GM18517 (cell line): ENCODE measurements around the gene OBSCN.

Source experiments
- ATAC-seq: cut with Tn5 transposase; IDR thresholded peaks from one replicate; pipeline ENCODE4 v1.9.1; 2021; ENCODE audit warnings: mild to moderate bottlenecking, moderate library complexity; ENCODE audit not compliant: unreplicated experiment

OBSCN gene

DNA sequence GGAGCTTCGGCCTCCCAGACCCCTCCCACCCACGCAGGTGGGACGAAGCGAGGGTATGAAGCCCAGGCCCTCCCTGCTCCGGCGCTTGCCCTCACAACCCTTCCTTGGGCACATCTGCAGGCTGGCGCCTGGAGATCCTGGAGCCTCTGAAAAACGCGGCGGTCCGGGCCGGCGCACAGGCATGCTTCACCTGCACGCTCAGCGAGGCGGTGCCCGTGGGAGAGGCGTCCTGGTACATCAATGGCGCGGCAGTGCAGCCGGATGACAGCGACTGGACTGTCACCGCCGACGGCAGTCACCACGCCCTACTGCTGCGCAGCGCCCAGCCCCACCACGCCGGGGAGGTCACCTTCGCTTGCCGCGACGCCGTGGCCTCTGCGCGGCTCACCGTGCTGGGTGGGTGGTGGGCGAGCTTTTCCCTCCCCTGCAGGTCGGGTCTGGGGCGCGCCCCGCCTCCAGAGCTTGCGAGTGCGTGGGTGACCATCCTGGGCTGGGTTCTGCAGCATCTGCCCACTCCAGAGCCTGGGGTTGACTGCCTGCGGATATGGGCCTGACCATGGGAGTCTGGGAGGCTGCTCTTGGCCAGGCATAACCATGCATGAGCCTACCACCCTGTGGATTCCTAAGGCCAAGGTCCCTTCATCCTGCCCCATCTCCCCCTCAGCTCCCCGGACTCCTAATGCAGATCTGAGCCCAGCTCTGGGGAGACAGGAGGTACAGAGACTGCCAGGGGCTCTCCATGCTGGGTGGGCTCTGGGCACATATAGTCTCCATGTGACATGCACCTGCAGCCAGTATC, 108.9 kb downstream of the OBSCN start:
- no peak for ATAC-seq

DNA sequence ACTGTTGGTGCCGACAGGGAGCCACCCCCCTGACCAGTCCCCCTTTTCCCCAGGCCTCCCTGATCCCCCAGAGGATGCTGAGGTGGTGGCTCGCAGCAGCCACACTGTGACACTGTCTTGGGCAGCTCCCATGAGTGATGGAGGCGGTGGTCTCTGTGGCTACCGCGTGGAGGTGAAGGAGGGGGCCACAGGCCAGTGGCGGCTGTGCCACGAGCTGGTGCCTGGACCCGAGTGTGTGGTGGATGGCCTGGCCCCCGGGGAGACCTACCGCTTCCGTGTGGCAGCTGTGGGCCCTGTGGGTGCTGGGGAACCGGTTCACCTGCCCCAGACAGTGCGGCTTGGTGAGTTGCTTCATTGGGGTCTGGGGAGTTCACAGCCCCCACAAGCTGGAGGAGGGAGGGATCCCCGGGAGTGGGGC, 109.6 kb downstream of the OBSCN start:
- ATAC-seq = no peak

DNA sequence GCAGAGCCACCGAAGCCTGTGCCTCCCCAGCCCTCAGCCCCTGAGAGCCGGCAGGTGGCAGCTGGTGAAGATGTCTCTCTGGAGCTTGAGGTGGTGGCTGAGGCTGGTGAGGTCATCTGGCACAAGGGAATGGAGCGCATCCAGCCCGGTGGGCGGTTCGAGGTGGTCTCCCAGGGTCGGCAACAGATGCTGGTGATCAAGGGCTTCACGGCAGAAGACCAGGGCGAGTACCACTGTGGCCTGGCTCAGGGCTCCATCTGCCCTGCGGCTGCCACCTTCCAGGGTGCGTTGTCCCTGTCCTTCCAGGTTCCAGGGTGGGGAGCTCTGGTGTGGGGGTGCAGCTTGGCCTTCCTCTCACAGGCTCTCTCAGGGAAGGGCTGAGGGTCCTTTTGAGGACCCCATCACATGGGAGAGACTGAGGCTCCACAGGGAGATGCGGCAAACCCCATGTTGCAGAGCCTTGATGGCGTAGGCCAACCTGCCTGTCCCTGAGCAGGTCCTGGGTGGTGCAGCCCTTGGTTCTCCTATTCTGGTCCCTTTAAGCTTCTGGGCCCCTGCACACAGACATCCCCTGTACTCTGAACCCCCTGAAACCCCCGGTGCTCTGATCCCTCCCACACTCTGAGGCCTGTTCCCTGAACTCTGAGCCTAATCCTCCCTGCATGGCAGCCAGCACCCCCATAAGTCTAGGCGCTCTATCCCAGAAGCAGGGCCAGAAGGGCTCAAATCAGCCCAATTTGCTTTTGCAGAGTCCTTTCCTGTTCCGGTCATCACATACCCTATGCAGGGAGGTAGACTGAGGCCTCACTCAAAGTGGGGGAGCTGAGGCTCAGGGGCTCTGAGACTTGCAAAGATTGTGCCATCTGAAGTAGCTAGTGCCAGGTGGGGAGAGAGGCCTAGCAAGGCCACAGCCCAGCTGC, 110.3 kb downstream of the OBSCN start:
- ATAC-seq = no peak

DNA sequence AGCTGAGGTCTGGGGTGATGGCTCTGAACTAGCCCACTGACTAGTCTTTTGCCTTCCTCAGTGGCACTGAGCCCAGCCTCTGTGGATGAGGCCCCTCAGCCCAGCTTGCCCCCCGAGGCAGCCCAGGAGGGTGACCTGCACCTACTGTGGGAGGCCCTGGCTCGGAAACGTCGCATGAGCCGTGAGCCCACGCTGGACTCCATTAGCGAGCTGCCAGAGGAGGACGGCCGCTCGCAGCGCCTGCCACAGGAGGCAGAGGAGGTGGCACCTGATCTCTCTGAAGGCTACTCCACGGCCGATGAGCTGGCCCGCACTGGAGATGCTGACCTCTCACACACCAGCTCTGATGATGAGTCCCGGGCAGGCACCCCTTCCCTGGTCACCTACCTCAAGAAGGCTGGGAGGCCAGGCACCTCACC, 111.0 kb downstream of the OBSCN start:
- ATAC-seq = no peak

DNA sequence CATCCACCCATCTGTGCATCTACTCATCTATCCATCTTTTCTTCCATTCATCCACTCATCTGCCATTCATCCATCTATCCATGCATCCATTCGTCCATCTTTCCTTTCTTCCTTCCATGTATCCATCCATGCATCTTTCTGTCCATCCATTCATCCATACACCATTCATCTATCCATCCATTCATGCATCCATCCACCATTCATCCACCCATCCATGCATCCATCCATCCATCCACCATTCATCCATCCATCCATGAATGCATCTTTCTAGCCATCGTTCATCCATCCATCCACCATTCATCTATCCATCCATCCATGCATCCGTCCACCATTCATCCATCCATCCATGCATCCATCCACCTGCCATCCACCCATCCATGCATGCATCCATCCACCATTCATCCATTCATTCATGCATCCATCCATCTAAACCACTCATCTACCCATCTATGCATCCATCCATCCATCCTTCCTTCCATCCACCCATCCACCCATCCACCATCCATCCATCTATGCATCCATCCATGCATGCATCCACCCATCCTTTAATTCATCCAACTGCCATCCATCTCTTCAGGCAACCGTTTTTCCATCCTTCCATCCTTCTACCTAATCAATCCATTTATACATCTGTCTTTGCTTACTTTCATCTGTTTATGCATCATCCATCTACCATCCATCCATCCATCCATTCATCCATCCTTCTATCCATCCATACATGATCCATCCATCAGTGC, 111.7 kb downstream of the OBSCN start:
- no peak for ATAC-seq

DNA sequence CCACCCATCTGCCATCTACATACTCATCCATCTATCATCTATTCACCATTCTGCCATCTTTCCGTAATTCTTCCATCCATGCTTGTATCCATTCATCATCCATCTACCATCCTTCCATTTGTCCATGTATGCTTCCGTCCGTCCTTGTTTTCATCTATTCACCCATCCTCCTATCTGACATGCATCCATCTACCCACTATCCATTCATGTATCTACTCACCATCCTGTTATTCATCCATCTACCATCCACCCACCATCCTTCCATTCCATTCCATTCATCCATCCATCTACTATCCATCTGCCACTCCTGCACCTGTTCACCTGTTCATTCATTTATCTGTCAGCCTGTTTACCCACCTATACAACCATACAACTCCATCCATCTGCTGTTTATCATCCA, 112.5 kb downstream of the OBSCN start:
- no peak for ATAC-seq

DNA sequence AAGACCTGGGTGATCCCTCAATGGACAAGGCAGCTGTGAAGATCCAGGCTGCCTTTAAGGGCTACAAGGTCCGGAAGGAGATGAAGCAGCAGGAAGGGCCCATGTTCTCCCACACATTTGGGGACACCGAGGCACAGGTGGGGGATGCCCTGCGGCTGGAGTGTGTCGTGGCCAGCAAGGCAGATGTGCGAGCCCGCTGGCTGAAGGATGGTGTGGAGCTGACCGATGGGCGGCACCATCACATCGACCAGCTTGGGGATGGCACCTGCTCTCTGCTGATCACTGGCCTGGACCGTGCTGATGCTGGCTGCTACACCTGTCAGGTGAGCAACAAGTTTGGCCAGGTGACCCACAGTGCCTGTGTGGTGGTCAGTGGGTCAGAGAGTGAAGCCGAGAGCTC, 113.6 kb downstream of the OBSCN start:
- ATAC-seq = no peak

DNA sequence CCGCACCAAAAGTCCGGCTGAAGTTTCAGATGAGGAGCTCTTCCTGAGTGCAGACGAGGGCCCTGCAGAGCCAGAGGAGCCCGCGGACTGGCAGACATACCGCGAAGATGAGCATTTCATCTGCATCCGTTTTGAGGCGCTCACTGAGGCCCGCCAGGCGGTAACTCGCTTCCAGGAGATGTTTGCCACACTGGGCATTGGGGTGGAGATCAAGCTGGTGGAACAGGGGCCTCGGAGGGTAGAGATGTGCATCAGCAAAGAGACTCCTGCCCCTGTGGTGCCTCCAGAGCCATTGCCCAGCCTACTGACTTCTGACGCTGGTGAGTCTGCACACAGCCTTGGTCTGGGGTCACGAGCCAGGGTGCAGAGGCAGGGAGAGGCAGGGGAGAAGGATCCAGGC, 114.1 kb downstream of the OBSCN start:
- ATAC-seq = no peak

DNA sequence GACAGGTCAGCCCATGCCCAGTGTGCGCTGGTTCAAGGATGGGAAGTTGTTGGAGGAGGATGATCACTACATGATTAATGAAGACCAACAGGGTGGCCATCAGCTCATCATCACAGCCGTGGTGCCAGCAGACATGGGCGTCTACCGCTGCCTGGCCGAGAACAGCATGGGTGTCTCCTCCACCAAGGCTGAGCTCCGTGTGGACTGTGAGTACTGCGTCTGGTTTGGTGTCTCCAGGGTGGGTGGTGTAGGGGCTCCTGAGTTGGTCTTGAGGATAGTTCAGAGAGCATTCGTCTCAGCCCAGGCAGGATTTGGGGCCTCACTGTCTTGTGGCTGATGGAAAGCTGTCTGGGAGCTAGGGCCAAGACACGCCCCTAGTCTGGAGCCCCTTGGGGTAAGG, 115.6 kb downstream of the OBSCN start:
- no peak for ATAC-seq

DNA sequence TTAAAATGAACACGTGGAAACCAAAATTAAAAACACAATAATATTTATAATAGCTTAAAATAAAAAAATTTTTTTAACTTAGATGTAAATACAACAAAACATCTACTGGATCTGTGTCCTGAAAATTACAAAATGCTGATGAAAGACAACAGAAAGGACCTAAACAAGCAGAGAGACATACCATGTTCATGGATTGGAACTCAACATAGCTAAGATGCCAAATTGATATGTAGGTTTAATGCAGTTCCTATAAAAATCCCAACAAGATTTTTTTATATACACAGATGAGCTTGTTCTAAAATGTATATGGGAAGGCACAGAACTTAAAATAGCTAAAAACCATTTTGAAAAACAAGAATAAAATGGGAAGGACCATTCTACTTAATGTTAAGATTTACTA, 117.4 kb downstream of the OBSCN start:
- no peak for ATAC-seq

DNA sequence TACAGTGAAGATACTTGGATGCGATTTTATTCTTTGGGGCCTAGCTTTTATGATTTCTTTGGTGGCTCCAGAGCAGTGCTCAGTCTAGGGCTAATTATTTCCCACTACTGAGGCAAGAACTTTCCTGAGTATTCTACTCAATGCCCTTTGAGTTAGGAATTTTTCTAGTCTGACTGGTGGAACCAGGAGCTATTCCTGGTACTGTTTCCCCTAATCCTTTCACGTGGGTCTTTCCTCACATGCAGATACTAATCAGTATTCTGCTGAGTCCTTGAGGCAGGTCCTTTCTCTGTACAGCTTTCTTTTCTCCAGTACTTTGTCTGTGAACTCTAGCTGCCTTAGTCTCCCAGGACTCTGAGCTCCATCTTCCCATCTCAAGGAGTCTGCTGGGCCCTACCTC, 122.0 kb downstream of the OBSCN start:
- no peak for ATAC-seq

DNA sequence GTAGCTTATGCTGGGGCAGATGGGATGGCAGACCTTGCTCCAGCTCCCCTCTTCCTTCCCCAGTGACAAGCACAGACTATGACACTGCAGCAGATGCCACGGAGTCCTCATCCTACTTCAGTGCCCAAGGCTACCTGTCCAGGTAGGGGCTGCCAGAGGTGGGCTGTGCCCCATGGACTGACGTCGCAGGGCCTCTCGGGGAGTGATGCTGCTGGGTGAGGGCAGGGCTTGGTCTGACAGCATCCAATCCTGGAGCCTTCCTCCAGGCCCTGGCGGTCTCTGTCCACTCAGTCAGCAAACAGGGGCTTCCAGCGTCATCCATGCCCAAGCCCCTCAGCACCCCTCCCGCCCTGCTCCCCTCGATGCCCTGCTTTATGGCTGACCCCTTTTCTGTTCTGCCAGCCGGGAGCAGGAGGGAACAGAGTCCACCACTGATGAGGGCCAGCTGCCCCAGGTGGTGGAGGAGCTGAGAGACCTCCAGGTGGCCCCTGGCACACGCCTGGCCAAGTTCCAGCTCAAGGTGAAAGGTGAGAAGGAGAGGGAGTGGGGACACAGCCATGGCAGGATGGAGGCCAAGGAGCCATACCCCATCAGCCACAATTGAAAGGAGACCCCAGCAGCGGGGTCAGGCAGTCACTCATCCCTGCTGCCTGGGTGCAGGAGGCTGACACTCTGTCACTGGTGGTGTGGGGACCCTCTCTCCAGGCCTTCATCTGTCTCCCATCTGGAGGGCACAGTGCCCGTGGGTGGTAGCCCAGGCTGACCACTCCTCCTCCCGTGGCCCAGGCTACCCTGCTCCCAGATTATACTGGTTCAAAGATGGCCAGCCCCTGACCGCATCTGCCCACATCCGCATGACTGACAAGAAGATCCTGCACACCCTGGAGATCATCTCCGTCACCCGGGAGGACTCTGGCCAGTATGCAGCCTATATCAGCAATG, 125.2 kb downstream of the OBSCN start:
- no peak for ATAC-seq

DNA sequence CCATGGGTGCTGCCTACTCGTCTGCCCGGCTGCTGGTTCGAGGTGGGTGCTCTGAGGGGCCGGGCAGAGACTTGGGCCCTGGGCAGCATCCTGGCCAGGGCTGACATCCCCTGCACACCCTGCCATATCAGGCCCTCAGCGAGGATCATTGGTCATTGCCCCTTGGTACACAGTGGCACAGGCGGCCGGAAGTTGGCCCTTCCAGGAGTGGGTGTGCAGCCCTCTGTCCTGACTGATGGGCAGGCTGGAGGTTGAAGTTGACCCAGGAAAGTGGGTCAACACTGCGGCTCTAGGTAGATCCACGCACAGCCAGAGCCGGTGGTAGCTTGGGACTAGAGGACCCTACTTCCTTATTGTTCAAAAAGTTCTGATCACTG, 125.9 kb downstream of the OBSCN start:
- no peak for ATAC-seq

DNA sequence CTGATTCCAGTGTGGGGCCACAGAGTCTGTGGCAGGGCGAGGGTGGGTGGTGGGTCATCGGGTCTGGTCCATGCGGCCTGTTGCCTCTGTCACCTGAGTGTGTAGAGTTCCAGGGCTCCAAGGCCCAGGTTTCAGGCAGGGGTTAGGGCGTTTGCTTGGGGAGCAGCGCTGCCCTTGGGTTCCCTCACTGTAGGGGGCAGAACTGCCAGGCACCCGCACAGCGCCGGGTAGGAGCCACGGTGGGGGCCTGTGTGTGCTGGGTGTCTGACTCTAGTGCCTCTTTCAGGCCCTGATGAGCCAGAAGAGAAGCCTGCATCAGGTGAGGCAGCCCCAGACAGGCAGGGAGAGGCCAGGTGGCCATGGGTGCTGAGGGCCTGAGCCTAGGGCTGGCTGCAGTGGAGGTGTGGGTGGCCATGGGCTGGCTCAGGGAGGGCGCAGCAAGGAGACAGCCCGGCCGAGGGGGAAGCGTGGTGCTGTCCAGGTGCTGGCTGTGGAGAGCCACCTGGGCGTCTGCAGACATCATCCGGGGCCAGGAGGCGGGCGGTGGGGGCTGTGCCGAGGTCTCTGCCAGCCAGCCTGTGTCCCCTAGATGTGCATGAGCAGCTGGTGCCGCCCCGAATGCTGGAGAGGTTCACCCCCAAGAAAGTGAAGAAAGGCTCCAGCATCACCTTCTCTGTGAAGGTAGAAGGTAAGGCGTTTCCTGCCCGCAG, 126.5 kb downstream of the OBSCN start:
- no peak for ATAC-seq

DNA sequence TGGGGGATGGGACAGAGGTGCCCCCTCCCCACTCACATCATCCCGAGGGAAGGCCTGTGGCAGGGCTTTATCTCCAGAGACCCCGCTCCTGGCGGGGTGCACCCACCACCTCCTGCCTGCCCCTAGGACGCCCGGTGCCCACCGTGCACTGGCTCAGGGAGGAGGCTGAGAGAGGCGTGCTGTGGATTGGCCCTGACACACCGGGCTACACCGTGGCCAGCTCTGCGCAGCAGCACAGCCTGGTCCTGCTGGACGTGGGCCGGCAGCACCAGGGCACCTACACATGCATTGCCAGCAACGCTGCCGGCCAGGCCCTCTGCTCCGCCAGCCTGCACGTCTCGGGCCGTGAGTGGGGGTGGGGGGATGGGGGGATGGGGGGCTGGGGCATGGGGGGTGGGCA, 127.1 kb downstream of the OBSCN start:
- no peak for ATAC-seq

DNA sequence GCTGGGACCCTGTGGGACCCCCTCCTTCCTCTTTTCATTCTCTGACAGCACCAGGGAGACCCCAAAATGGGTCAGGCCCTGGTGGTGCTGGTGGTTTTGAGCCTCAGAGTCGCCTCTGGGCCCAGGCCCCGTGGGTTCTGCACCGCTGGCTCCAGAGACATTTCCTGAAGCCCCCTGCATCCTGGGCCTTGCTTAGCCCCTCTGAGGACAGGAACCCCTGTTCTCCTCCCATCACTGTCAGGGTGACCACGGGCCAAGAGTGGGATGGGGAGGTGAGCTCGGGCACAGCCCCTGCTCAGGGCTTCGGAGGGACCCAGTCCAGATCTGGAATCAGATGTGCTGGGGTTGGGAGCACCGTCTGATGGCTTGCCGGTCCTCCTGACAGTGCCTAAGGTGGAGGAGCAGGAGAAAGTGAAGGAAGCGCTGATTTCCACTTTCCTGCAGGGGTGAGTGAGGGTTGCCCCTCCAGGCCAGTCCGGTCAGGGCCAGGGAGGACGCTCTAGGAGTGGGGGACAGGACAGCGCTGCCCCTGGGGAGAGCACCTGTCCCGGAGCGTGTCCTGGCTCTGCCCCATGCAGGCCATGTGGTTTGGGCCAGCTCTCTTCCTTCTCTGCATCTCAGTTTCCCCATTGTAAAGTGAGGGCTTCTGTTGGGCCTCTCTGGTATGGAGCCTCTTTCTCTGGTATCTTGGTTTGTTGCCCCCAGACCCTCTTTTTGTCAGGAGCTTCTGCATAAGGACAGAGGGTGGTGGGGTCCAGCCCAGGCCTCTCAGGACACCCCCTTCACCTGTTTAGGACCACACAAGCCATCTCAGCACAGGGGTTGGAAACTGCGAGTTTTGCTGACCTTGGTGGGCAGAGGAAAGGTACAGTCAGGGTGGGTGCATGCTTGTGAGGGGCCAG, 127.8 kb downstream of the OBSCN start:
- no peak for ATAC-seq

DNA sequence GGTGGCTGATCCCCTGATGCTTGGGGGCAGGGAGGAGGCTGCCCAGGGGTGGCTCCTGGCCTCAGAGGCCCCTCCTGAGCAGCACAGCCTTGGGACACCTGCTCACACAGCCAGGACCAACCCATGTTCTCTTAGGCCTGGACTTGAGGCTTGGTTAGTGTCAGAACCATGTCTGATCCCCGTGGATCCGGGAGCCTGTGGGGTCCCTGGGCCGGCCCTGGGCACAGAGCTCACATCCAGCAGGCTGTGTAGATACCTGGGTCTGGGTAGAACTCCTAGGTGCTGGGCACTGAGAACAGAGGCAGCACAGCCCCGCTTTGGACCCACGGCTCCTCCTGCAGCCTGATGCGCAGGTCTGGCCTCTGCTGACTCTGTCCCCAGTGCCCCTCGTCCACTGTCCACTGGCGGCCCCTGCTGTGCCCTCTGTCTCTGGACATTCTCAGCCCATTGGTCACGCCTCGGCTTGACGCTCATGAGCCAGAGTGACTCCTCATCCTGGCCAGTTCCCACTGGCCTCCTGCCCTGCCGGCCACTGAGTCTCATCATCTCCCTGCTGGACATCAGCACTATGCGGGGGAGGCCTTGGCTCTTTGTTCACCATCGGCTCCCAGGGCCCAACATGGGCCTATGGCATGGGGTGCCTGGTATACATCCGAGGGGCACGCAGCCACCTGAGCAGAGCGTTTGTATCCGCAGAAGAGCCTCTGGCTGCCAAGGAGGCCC, 128.6 kb downstream of the OBSCN start:
- no peak for ATAC-seq

DNA sequence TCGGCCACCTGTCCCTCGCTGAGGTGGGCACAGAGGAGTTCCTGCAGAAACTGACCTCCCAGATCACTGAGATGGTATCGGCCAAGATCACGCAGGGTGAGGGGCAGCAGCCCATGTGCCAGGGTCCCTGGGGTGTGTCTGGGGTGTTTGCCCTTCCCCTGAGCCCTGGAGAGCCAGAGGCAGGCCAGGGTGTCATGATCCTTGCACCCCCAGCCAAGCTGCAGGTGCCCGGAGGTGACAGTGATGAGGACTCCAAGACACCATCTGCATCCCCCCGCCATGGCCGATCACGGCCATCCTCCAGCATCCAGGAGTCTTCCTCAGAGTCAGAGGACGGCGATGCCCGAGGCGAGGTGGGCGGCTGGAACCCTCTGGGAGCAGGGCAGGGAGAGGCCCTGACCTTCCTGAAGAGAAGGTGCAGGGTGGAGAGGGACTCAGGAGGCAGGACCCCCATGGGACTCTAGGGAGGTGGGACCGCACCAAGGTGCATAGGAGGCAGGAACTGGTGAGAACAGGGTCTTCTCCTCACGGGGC, 129.3 kb downstream of the OBSCN start:
- no peak for ATAC-seq
